ENCODE measurements around the gene OR52K2.

DNA sequence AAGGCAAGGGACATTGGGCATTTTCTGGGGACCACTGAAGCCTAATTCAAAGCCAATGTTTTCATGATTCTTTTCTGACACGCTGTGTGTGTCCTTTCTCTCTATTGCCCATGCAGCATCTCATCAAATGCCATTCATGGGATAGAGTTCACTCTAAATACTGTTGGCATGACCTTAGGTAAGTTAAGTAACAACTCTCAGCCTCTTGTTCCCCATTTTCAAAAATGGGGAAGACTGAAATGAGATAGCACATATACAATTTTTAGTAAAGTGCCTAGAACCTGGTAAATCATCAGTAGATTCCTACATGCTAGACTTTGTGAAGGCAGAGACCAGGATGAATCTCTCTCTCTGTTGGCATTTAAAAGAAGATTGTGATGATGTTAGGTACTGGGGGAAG, 12.7 kb upstream of the OR52K2 start:
- TF ChIP-seq, protein P1, sequence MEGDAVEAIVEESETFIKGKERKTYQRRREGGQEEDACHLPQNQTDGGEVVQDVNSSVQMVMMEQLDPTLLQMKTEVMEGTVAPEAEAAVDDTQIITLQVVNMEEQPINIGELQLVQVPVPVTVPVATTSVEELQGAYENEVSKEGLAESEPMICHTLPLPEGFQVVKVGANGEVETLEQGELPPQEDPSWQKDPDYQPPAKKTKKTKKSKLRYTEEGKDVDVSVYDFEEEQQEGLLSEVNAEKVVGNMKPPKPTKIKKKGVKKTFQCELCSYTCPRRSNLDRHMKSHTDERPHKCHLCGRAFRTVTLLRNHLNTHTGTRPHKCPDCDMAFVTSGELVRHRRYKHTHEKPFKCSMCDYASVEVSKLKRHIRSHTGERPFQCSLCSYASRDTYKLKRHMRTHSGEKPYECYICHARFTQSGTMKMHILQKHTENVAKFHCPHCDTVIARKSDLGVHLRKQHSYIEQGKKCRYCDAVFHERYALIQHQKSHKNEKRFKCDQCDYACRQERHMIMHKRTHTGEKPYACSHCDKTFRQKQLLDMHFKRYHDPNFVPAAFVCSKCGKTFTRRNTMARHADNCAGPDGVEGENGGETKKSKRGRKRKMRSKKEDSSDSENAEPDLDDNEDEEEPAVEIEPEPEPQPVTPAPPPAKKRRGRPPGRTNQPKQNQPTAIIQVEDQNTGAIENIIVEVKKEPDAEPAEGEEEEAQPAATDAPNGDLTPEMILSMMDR (IDR thresholded peaks at IDR 0.05), result no peak
- TF ChIP-seq POLR2A (IDR thresholded peaks at IDR 0.05) (no peak), POLR2AphosphoS5 (IDR thresholded peaks at IDR 0.05) (no peak)

Data from transverse colon (tissue), 4 donors.